Measurements from ENCODE around the gene PEX3. TPM values are rescaled to one million over a fixed set of nuclear protein-coding genes. Genes with fewer than 3 reads are reported as not detected.

The PEX3 gene
- total RNA-seq, 1 experiment from 2014 or later = 12.9 TPM

DNA sequence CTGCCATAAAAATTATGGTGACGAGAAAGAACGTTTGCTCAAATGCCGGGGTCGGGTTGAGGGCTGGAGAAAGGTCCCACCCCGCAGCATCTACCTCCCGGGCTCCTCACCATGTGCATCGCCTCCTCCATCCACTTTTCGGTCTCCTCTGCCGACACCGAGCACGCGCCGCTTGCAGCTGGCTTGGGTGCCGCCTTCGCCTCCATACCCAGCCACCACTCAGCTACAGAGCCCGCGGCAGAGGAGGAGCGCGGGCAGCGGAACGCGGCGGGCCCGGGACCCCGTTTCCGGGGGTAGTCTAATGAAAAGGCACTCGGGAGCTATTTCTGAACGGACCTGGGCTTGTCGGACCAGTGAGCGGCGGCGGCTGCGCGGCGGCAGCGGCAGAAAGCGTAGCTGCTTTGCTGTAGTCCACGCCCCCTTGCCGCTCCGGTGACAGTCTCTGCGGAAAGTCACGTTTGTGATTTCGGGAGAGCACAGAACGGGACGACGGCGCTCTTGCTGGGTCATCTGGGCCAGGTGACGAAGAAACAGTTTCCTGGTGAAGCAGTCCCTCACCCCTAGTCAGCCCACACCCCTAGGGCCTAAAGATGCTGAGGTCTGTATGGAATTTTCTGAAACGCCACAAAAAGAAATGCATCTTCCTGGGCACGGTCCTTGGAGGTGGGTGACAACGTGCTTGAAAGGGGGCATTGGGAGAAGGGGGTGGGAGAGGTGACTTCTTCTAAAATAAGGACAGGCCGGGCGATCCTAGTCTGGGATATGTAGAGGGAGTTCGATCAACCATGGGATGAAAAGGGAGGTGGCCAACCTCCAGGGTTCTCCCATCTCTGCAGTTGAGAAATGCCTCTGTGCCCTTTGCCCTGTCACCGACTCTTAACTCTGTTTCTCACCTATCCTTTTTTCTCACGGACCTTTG is at the start of gene PEX3, which contains the start of gene ADAT2 (continued):
- TF ChIP-seq, protein P1, sequence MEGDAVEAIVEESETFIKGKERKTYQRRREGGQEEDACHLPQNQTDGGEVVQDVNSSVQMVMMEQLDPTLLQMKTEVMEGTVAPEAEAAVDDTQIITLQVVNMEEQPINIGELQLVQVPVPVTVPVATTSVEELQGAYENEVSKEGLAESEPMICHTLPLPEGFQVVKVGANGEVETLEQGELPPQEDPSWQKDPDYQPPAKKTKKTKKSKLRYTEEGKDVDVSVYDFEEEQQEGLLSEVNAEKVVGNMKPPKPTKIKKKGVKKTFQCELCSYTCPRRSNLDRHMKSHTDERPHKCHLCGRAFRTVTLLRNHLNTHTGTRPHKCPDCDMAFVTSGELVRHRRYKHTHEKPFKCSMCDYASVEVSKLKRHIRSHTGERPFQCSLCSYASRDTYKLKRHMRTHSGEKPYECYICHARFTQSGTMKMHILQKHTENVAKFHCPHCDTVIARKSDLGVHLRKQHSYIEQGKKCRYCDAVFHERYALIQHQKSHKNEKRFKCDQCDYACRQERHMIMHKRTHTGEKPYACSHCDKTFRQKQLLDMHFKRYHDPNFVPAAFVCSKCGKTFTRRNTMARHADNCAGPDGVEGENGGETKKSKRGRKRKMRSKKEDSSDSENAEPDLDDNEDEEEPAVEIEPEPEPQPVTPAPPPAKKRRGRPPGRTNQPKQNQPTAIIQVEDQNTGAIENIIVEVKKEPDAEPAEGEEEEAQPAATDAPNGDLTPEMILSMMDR (IDR thresholded peaks at IDR 0.05 in 2 of 3, conservative IDR thresholded peaks at IDR 0.05 in 1 of 3; ENCODE audit: borderline replicate concordance in 1 of 3, insufficient read depth in 1 of 3, low read depth in 2 of 3, low read length in 2 of 3) = no peak
- TF ChIP-seq ELF1 (IDR thresholded peaks at IDR 0.05; ENCODE audit: borderline replicate concordance, low read depth) = peak; percentile 48; the same call in 1 of the 2 replicates
- peak; percentile 94 for TF ChIP-seq SP1 (IDR thresholded peaks at IDR 0.05; ENCODE audit: low read depth)
- TF ChIP-seq MAX (IDR thresholded peaks at IDR 0.05) = peak; percentile 93
- peak; percentile 77 for TF ChIP-seq ZBTB33 (IDR thresholded peaks at IDR 0.05; ENCODE audit: extremely low read depth, insufficient replicate concordance, low read length)
- peak; percentile 94 for TF ChIP-seq SIN3A (IDR thresholded peaks at IDR 0.05; ENCODE audit: low read depth)

GRCh38 chr6:143401068-143401446 is 49.5 kb upstream of the PEX3 start:
- H3K9me2 ChIP-seq (ENCODE audit: insufficient read depth) = no peaks in the 10 kb centered on the region
- H3K4me3 ChIP-seq (replicated peaks in 1 of 2; ENCODE audit: low read depth in 1 of 2, low read length in 2 of 2) = no peak overlapping the region
- no TSS peak for BruUV-seq (replicated peaks)
- H3K79me2 ChIP-seq (ENCODE audit: insufficient read depth, low read length) = no peaks in the 10 kb centered on the region
- intact Hi-C loops (cut with micrococcal nuclease) = no loop called here
- no peak overlapping the region for H2AFZ ChIP-seq (ENCODE audit: low read depth, low read length, poor library complexity, severe bottlenecking)
- RAD21 ChIA-PET (ENCODE audit: low non-redundant PET in 1 of 2, low total read pairs in 2 of 2, uncharacterized antibody in 2 of 2, unreplicated experiment in 2 of 2) = no interaction called here
- POLR2A ChIA-PET = no interaction called here
- ATAC-seq = no peak
- no peak overlapping the region for H3K27ac ChIP-seq (ENCODE audit: low read depth, low read length)
- CTCF ChIA-PET = no interaction called here
- no peaks in the 10 kb centered on the region for H3K9me3 ChIP-seq (ENCODE audit: control insufficient read depth in 1 of 2, insufficient read depth in 1 of 2, low read depth in 1 of 2, low read length in 2 of 2)
- H3K36me3 ChIP-seq (ENCODE audit: control insufficient read depth in 1 of 2, insufficient read depth in 2 of 2, low read length in 2 of 2) = no peaks in the 10 kb centered on the region
- no peak for DNase-seq (ENCODE audit: low read depth, low spot score)
- no peak overlapping the region for H3K9ac ChIP-seq (ENCODE audit: low read length)
- H3K27me3 ChIP-seq (ENCODE audit: insufficient read depth, low read length) = no peaks in the 10 kb centered on the region
- no peaks in the 10 kb centered on the region for H4K20me1 ChIP-seq (ENCODE audit: insufficient read depth)
- H3K4me2 ChIP-seq (ENCODE audit: low read length) = no peak overlapping the region
- peaks cover 11 to 20% of the 10 kb centered on the region in 2 experiments for H3K4me1 ChIP-seq (ENCODE audit: control insufficient read depth in 1 of 2, insufficient read depth in 2 of 2, low read length in 2 of 2)
- TF ChIP-seq CEBPB (IDR thresholded peaks at IDR 0.05; ENCODE audit: low read depth) (no peak), POLR2AphosphoS5 (IDR thresholded peaks at IDR 0.05; ENCODE audit: low read depth, low read length) (no peak), TCF7L2 (IDR thresholded peaks at IDR 0.05; ENCODE audit: borderline replicate concordance, extremely low read depth, insufficient read depth, insufficient read length) (no peak), FOSL1 (IDR thresholded peaks at IDR 0.05; ENCODE audit: low read depth) (no peak), EZH2 (IDR thresholded peaks at IDR 0.05) (no peak), SIN3A (IDR thresholded peaks at IDR 0.05; ENCODE audit: low read depth) (no peak), ELF1 (IDR thresholded peaks at IDR 0.05; ENCODE audit: borderline replicate concordance, low read depth) (no peak), SP1 (IDR thresholded peaks at IDR 0.05; ENCODE audit: low read depth) (no peak), REST (IDR thresholded peaks at IDR 0.05; ENCODE audit: low read depth) (no peak), ZNF274 (IDR thresholded peaks at IDR 0.05; ENCODE audit: low read depth, low read length) (no peak), MAX (IDR thresholded peaks at IDR 0.05) (no peak)
- TF ChIP-seq, protein P2, sequence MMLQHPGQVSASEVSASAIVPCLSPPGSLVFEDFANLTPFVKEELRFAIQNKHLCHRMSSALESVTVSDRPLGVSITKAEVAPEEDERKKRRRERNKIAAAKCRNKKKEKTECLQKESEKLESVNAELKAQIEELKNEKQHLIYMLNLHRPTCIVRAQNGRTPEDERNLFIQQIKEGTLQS (IDR thresholded peaks at IDR 0.05) = no peak

Data from HCT116 (cell line).